ENCODE results near the gene LIAS.
A peak's percentile ranks its signal among the peaks of the same experiment; 100 is the strongest.

DNA sequence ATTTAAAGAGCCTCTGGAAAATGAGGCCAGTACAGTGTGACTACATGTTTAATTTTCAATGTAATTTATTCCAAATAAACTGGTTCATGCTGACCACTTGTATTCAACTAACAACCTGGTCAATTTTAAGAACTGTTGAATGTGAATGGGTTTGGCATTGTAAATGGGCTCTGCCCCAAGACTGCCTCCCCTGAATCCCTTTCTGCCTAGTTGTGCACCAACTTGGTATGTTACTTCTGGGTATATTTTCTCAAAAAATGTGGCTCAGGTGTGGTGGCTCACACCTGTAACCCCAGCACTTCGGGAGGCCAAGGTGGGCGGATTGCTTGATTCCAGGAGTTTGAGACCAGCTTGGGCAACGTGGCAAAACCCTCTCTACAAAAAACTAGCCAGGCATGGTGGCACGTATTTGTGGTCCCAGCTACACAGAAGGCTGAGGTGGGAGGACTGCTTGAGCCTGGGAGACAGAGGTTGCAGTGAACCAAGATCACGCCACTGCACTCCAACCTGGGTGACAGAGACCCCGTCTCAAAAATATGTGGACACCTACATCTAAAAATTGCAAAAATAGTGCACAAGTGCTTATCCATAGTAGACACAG, 7.3 kb upstream of the LIAS start:
- TF ChIP-seq TAF1 (IDR thresholded peaks at IDR 0.05; ENCODE audit: borderline replicate concordance, low read depth, low read length), result no peak
- TF ChIP-seq POLR2A (IDR thresholded peaks at IDR 0.05; ENCODE audit: low read depth, low read length), result peak; percentile 48
- TF ChIP-seq POLR2AphosphoS5 (IDR thresholded peaks at IDR 0.05; ENCODE audit: low read depth, low read length), result no peak; the same call in 1 of the 2 replicates

Measured in GM12892 (cell line).